Gastrocnemius medialis (tissue), 4 donors: ENCODE results near the gene TMTC2. TPM values are rescaled to one million over a fixed set of nuclear protein-coding genes. Genes with fewer than 3 reads are reported as not detected.

Experiments used
- ATAC-seq, 2 donors: fragments of 150-250 bp; one replicate each; pipeline ENCODE4 v1.9.1; 2016
- DNase-seq, 2 donors: peaks; one replicate each; pipeline ENCODE4 v3.0.0-alpha.2; 2019
- H3K27ac ChIP-seq, 4 donors: fragments of 200-600 bp; sonication (generic); 1 replicate in 1 of 4; 2 replicates in 3 of 4; pipeline ENCODE4 v1.5.1; 2016 to 2018; ENCODE audit warnings: mild to moderate bottlenecking in 2 of 4, moderate library complexity in 1 of 4
- H3K27me3 ChIP-seq, 3 donors: fragments of 200-600 bp; sonication (generic) in 2 of 3; 1 replicate in 1 of 3; 2 replicates in 2 of 3; pipeline versions ENCODE4 v1.5.1 to v1.6.0; 2016 to 2019; ENCODE audit warnings: mild to moderate bottlenecking in 1 of 3, moderate library complexity in 1 of 3
- H3K36me3 ChIP-seq, 2 donors: fragments of 200-600 bp; sonication (generic) in 1 of 2; one replicate each; pipeline ENCODE4 v1.5.1; 2017 to 2018
- H3K4me1 ChIP-seq, 2 donors: fragments of 200-600 bp; sonication (generic) in 1 of 2; one replicate each; pipeline ENCODE4 v1.5.1; 2016 to 2017; ENCODE audit warnings: mild to moderate bottlenecking in 2 of 2
- H3K4me3 ChIP-seq, 4 donors: fragments of 200-600 bp; sonication (generic) in 3 of 4; 1 replicate in 1 of 4; 2 replicates in 3 of 4; pipeline ENCODE4 v1.5.1; 2016 to 2019; ENCODE audit warnings: mild to moderate bottlenecking in 2 of 4
- H3K9me3 ChIP-seq, 3 donors: fragments of 200-600 bp; sonication (generic) in 2 of 3; 1 replicate in 1 of 3; 2 replicates in 2 of 3; pipeline ENCODE4 v1.5.1; 2016 to 2019
- POLR2A ChIP-seq, 2 donors: fragments of 450-650 bp; IDR thresholded peaks; one replicate each; pipeline ENCODE4 v1.6.1; 2017; ENCODE audit warnings: antibody characterized with exemption in 2 of 2, mild to moderate bottlenecking in 2 of 2, moderate library complexity in 2 of 2
- in situ Hi-C, 4 donors: fragments of 200-750 bp; cut with MboI; loops; one replicate each; pipeline versions ENCODE4 v1.15.0 to v1.8.0; 2017; ENCODE audit warnings: low sequenced_read_pairs in 4 of 4
- intact Hi-C: fragments of 100-400 bp; cut with DNase I; formaldehyde crosslinking; loops from one replicate; pipeline ENCODE4 v1.15.1; 2023; ENCODE audit warnings: low total_unique reads
- total RNA-seq, 4 donors: library from RNA; depleted of rRNA; stranded (reverse); fragments of >200 nt; gene quantifications; one replicate each; pipeline versions ENCODE4 v1.1.0 to v1.2.3, GENCODE V29; 2016
- TF ChIP-seq, protein P1 (sequence below), 5 experiments: fragments of 450-650 bp in 3 of 5; fragments of 200-600 bp in 2 of 5; sonication (generic) in 2 of 5; IDR thresholded peaks in 4 of 5; conservative IDR thresholded peaks in 1 of 5; 1 replicate in 4 of 5; 2 replicates in 1 of 5; pipeline ENCODE4 v1.5.1; 2016 to 2019; ENCODE audit warnings: antibody characterized with exemption in 5 of 5, mild to moderate bottlenecking in 3 of 5, moderate library complexity in 3 of 5

The TMTC2 gene
- total RNA-seq, 4 donors from 2014 or later = 1.6 to 2.5 (median 1.9) TPM

DNA sequence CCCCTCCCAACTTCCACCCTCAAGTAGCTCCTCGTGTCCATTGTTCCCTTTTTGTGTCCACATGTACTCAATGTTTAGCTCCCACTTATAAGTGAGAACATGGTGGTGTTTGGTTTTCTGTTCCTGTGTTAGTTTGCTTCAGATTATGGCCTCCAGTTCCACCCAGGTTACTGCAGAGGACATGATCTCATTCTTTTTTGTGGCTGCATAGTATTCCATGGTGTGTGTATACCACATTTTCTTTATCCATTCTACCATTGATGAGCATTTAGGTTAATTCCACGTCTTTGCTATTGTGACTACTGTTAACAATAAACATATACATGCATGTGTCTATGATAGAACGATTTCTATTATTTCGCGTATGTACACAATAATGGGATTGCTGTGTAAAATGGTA is 362.6 kb downstream of the TMTC2 start:
- H3K27ac ChIP-seq = no peak overlapping the region
- no peaks in the 10 kb centered on the region for H3K9me3 ChIP-seq
- H3K4me3 ChIP-seq = no peak overlapping the region
- DNase-seq (no peak), ATAC-seq (no peak)
- in situ Hi-C loops = no loop called here
- TF ChIP-seq, protein P1, sequence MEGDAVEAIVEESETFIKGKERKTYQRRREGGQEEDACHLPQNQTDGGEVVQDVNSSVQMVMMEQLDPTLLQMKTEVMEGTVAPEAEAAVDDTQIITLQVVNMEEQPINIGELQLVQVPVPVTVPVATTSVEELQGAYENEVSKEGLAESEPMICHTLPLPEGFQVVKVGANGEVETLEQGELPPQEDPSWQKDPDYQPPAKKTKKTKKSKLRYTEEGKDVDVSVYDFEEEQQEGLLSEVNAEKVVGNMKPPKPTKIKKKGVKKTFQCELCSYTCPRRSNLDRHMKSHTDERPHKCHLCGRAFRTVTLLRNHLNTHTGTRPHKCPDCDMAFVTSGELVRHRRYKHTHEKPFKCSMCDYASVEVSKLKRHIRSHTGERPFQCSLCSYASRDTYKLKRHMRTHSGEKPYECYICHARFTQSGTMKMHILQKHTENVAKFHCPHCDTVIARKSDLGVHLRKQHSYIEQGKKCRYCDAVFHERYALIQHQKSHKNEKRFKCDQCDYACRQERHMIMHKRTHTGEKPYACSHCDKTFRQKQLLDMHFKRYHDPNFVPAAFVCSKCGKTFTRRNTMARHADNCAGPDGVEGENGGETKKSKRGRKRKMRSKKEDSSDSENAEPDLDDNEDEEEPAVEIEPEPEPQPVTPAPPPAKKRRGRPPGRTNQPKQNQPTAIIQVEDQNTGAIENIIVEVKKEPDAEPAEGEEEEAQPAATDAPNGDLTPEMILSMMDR (IDR thresholded peaks at IDR 0.05 in 4 of 5, conservative IDR thresholded peaks at IDR 0.05 in 1 of 5) = no peak
- TF ChIP-seq POLR2A (IDR thresholded peaks at IDR 0.05) = no peak
- no peaks in the 10 kb centered on the region for H3K36me3 ChIP-seq
- no peaks in the 10 kb centered on the region for H3K27me3 ChIP-seq
- intact Hi-C loops = no loop called here
- H3K4me1 ChIP-seq = no peaks in the 10 kb centered on the region

DNA sequence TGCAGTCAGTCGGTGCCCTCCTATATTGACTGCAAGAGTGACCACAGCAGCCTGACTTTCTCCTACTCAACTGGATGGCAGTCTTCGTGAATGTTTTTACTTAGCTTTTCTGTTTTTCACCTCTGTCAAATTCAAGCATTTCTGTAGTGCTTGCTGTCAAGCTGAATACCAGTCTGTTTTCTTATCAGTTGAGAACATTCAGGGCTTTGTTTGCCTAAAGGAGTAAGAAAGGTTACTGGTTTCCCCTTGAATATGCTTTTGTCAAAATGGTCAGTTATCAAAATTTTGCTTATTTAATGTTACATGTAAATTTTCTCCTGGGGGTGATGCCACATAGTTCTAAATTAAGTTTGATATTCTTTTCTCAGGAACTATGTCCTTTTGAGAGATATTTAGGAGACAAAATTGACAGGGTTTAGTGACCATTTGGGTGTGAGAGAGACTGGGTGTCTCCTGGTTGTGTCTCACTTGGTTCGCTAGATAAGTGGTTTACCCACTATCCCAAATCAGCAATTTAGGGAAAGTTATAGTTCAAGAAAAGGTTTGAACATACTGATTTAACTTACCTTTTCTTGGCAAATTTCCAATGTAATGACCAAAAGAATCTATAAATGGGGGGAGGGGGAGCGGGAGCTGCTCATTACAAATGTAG is 366.3 kb downstream of the TMTC2 start:
- no peak overlapping the region for H3K27ac ChIP-seq
- H3K9me3 ChIP-seq = no peaks in the 10 kb centered on the region
- TF ChIP-seq POLR2A (IDR thresholded peaks at IDR 0.05) = no peak
- TF ChIP-seq, protein P1 (IDR thresholded peaks at IDR 0.05 in 4 of 5, conservative IDR thresholded peaks at IDR 0.05 in 1 of 5) = no peak
- in situ Hi-C loops (no loop called here), intact Hi-C loops (no loop called here)
- no peaks in the 10 kb centered on the region for H3K4me1 ChIP-seq
- H3K4me3 ChIP-seq = no peak overlapping the region
- H3K36me3 ChIP-seq = no peaks in the 10 kb centered on the region
- DNase-seq (no peak), ATAC-seq (no peak)
- no peaks in the 10 kb centered on the region for H3K27me3 ChIP-seq

DNA sequence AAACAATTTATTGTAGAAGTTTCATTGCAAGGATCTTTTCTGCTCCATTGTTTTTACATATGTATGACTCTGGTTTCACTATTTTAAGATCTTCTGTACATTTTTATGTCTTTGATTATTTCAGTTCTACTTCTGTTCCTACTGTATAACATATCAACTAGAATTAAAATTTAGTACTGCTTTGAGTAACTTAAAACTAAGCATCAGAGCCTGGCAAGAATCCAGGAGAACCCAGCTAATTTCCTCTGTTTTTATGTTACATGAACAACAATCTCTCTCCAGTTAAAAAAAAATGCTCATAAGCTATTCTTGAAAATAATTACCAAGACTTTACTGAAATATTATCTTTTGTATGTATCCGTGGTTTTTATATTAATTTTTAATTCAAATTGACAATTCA is 370.7 kb downstream of the TMTC2 start:
- Histone ChIP-seq H3K36me3 (no peaks in the 10 kb centered on the region), H3K4me1 (no peaks in the 10 kb centered on the region), H3K4me3 (no peak overlapping the region), H3K27me3 (no peaks in the 10 kb centered on the region), H3K9me3 (no peaks in the 10 kb centered on the region), H3K27ac (no peak overlapping the region)
- in situ Hi-C loops (no loop called here), intact Hi-C loops (no loop called here)
- TF ChIP-seq POLR2A (IDR thresholded peaks at IDR 0.05) = no peak
- TF ChIP-seq, protein P1 (IDR thresholded peaks at IDR 0.05 in 4 of 5, conservative IDR thresholded peaks at IDR 0.05 in 1 of 5) = no peak
- no peak for ATAC-seq
- no peak for DNase-seq

DNA sequence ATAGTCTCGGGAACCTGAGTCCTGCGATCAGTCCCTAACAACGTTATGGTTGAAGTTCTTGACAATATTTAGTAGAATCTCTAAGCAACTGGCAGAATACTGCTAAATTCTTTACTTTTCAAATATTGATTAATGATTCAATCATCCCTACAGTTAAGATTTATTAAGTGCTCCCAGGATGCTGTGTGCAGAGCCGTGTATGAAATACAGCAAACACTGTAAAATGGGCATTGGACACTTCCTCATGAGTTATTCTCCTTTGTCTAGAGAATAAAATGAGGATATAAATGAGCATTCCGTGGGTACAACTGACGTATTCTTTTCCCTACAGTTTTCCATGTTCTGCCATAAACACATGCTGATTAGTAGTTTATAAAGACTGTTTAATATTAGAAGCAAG is 372.4 kb downstream of the TMTC2 start:
- intact Hi-C loops (no loop called here), in situ Hi-C loops (no loop called here)

More for the DNA sequence above, 372.4 kb downstream of the TMTC2 start:
- no peak overlapping the region for H3K4me3 ChIP-seq
- no peak overlapping the region for H3K27ac ChIP-seq
- ATAC-seq (no peak), DNase-seq (no peak)
- TF ChIP-seq POLR2A (IDR thresholded peaks at IDR 0.05) = no peak
- TF ChIP-seq, protein P1 (IDR thresholded peaks at IDR 0.05 in 4 of 5, conservative IDR thresholded peaks at IDR 0.05 in 1 of 5) = no peak
- H3K36me3 ChIP-seq = no peaks in the 10 kb centered on the region
- H3K9me3 ChIP-seq = no peaks in the 10 kb centered on the region
- H3K27me3 ChIP-seq = no peaks in the 10 kb centered on the region
- H3K4me1 ChIP-seq = no peaks in the 10 kb centered on the region
